A673 (cell line): ENCODE data around the gene ZNF587.

Experiments
- CTCF ChIP-seq: fragments of 300-800, 200-600 bp; sonication (generic); conservative IDR thresholded peaks from 2 replicates; pipeline ENCODE4 v1.5.1; 2017; ENCODE audit warnings: low read depth, mild to moderate bottlenecking, antibody characterized with exemption, low read length, moderate library complexity, mixed read lengths
- EZH2 ChIP-seq: fragments of 200-600 bp; sonication (generic); IDR thresholded peaks from 2 replicates; pipeline ENCODE4 v1.6.1; 2017; ENCODE audit warnings: borderline replicate concordance, low read depth, mild to moderate bottlenecking, mixed read lengths, antibody characterized with exemption, low read length; ENCODE audit not compliant: poor library complexity, severe bottlenecking

- TF ChIP-seq CTCF (peak; percentile 46), EZH2 (no peak)
Observed at GRCh38 chr19:57830071-57830602, 19.5 kb upstream of the ZNF587 start, which contains the start of gene ZNF587B.
